UCSD-AML1 (cell line): Measurements from ENCODE around the gene BANP.
A peak's percentile ranks its signal among the peaks of the same experiment; 100 is the strongest.

Experiments
- DNase-seq: peaks from one replicate; lab custom pipeline; 2025; ENCODE audit not compliant: unreplicated experiment; lab: John Stamatoyannopoulos, UW

Gene BANP

DNA sequence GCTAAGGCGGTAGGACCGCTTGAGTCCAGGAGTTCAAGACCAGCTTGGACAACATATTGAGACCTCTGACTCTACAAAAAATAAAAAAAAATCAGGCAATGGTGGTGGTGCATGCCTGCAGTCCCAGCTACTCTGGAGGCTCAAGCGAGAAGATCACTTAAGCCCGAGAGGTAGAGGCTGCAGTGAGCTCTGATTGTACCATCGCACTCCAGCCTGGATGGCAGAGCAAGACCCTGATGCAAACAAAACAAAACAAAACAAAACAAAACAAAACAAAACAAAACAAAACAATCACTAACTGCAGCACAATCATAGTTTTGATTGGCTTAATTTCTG, 2.5 kb upstream of the BANP start:
- DNase-seq = no peak

DNA sequence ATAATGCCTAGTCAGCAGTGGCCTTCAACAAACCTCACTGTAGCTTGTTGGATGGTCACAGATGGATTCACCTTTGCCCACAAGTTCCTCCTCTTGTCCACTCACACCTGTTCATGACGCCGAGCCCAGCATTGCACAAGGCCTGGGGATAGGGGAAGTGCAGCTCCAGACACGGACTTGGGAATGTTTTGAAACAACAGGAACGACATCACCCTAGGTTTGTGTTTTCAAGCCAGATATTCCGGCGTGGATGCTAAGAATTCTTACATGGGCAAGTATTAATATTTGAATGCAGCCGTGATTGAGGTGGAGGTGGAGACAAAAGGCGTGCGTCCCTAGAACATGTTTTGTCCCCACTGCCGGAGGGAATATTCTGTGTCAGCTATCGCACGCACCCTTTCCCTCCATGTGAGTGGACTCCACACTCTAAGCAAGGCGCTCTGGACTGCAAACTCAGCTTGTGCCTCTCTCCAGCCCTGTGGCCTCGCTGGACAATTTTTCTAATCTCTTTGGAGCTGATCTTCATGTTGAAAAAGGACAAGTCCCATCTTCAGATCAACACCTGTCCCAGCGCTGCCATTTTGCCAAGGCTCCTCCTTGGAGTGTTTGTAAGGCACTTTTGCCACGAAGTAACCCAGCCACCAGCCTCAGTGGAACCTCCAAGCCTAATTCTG, 2.0 kb upstream of the BANP start:
- DNase-seq = no peak

DNA sequence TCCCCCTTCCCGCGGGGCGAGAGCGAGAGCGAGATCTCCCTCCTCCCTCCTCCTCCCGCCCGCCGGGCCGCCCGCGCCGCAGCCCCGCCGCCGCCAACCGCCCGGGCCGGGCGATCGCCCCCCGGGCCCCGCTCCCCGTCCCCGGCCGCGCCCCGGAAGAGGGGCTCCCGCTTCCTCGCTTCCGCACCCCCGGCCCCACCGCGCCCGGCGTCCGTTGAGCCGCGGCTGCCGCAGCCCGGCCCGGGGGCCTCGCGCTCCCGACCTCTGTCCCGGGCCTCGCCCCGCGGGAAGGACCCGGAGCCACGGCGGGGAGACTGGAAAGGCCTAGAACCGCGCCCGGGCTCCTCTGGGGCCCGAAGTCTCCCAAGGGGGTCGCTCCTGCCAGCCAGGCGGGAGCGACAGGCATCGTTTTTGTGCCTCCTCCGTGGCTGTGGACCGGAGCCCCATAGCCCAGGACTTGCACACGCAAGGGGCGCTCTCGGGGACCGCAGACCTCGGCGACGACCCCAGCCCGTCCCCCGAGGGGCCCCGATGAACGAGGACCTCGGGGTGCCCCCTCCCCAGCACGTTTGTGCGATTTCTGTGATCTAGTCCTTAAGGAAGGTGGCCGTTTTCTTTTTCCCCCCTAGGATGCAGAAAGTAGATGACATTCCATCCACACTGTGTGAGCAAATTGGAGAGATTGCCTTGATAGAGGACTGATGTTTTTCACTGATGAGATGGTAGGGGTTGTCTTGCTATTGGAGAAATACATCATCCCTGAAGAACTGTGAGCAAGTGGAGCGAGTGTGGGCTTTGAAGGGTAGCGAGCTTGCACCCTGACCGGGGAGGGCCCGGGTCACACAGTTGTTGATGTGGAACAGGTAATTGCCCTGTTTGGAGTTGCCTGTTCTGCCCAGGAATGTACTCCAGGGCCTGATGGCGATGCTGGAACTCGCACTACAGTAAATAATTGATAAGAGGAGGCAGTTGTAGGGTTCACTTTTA, 611 bp downstream of the BANP start:
- DNase-seq = no peak

DNA sequence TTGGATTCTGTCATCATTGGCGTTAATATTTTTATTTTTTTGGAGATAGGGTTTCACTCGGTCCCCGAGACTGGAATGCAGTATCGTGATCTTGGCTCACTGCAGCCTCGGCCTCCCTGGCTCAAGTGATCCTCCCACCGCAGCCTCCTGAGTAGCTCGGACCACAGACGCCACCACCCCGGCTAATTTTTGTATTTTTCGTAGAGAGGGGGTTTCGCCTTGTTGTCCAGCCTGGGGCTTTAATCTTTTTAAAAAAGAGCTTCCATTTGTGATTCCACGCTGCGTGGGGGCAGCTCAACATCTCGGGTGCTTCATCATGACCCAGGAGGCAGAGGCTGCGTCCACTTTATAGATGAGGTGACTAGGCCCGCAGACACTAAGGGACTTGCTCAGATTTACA, 1.5 kb downstream of the BANP start:
- no peak for DNase-seq

DNA sequence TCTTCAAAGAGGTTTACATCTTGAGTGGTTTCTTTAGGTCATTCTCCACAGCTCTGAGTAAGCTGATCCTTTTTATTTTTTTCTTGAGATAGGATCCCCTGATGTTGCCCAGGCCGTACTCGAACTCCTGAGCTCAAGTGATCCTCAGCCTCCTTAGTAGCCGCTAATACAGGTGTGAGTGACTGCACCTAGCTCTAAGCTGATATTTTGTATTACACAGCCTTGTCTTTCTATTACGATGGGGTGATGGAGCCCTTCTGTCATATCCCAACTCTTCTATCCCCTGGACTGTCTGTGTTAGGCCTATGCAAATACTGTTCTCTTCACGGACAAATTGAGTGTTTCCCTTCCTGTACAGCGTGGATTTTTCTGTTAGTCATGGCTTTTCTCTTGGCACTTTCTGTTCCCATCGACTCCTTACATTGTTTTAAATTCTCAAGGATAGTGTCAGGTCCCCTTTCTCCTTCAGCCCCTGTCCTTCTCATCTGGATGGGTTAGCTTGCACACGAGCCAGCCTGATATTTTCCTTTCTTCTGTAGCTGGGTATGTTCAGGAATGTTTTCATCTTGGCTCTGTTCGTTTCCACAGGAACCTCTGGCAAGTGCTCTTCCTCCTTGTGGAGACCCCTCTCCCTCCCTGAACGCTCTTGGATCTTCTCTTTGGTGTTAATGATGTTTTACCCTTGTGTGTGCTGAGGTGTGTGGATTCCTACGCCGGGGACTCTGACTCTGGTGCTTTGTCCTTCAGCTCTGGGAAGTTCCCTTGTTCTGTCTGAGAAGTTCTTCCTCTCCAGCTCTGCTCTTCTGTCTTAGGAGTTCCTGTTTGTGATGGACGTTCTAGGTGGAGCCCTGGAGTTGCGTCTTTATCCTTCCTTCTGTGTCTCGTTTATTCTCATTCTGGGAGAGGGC, 2.3 kb downstream of the BANP start:
- no peak for DNase-seq

DNA sequence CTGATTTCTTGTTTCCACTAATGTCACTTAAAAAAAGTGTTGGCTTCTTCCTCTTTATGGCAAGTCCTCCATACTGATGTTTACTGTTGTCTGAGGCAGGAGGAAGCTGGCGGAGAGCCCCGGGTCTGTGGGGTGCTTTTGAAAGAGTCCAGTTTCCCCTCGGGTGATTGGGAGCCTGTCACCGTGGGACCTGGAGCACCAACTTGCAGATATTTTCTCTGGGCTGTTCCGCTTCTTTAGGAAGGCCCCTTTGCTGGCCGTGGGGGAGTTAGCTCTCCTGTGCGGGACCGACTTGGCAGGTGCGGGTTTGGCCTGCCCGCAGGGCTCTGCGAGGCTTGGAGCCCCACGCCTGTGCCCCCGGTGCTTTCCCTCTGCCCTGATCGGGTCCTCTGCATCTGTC, 3.1 kb downstream of the BANP start:
- no peak for DNase-seq

DNA sequence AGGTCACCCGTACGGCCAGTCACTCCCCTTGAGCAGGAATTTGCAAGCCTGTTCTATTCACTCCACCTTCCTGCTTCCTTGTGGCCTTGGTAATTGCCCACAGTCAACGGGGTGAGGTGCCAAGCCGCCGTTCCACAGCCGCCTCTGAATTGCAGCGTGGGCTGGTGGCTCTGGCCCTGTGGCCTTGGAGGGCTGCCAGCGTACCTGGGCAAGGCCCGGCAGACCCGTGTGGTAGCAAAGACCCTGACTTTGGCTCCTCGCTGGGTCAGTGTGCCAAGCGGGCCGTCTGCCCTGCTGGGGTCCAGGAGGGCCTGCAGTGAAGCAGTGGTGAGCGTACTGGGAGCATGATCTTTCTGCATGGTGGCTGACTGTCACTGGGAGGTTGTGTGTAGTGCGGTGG, 3.6 kb downstream of the BANP start:
- no peak for DNase-seq

DNA sequence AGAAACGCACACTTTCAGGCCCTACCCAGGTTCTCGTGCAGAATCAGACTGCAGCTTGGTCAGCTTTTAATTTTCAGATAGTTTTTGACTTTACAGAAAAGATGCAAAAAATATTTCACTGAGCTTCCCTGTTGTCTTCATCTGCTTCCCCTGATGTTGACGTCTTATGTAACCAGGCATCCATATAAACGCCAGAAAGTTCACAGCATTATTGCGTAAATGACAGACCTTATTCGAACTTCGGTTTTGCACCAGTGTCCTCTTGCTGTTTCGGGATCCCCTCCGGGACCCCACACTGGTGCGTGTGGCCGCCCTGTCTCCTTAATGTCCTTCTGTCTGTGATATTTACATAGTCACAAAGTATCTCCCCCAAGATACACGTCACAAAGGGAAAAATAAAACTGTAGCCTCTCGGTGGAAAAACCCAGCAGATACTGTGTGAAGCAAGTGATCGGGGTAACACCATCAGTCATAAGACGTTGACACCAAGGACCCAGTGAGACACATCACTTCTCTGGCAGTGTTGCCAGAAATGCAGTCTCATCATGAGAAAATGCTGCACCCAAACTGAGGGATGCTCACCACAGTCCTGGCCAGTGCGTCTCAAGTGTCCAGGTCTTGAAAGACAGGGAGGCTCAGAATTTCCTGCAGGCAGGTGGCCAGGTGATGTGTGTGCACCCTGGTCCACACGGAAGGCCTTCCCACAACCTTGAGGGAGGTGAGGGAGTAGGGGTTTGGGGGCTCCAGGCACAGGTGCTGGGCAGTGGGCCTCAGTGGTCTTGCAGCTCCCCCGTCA, 4.3 kb downstream of the BANP start:
- no peak for DNase-seq

DNA sequence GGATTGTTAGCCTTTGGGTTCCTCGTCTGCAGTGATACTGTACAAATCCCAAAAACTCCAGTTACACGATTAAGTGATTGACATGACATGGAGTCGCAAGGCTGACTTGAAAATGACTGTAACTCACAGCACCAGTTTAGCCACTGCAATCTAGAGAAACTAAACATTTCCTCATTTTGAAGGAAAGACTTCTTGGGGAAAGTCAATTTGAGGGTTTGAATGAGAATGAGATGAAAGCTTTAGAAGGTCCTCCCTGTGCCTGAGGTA, 4.8 kb downstream of the BANP start:
- no peak for DNase-seq

DNA sequence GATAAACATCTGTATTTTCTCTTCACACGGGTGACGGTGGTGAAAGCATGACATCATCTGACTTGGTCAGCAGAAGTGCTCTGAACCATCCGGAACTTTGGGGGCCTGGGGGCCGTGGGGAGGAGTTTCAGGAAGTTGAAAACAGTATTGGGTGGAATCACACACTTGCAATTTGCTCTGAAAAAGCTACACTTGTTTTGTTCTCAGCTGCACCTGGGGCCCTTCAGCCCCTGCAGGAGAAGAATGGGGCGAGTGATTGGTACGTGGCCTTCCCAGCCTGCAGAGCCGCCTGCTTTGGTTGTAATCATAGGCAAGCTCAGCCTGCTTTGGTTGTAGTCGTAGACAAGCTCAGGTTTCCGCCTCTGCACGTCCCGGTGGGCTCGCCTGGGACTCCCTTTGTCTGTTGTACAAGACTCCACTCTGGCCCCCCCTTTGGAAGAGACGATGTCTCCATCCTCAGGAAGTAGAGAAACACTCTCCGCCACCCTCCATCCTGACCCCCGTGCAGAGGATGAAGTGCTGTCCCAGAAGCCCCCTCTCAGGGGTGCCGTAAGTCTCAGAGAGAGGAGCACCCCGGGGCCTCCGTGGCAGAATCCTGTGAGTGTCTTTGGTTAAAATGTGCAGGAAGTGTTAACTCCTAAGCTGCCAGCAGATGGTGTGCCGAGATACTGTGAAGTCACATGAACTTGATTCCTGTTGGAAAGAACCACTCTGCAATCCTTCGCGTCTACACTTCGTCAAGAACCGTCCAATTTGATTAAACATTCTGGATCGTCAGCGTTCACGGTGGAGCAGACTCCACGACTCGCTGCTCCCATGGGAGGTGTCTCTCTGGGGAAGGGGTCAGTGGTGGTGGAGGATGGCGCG, 5.4 kb downstream of the BANP start:
- peak; percentile 50 for DNase-seq

DNA sequence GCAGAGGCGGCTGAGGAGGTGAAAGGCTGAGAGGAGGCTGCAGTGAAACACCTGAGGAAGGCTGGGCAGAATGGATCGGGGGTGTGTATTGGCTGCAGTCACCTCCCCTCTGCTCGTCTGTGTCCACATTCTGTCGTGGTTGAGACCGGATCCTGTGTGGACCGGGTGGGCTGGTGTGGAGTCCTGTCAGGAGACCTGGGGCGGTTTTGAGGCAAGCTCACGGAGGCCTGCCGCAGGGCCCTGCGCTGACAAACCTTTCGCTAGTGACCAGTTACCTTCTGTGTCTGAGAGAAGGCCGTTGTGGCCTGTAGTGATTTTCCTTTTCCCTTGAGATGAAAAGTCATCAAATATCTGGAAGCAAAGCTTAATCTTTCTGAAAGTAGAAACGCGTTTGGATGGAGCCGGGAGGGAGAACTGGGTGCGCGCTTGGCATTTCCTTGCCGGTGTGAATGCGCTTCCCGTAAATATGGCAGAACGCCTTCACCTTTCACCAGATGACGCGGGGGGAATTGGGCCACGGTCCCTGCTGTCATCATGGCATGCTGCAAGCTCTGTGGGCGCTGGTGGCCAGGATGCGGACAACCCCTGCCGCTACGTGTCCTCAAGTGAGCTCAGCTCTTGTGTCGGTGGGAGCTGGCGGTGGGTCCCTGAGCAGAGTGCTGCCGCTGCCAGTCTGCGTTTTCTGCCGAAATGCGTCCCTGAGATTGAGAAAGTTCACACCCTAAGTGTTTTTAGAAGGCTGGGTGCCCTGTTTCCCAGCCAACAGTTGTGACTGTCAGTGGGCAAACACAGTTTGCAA, 6.3 kb downstream of the BANP start:
- no peak for DNase-seq

DNA sequence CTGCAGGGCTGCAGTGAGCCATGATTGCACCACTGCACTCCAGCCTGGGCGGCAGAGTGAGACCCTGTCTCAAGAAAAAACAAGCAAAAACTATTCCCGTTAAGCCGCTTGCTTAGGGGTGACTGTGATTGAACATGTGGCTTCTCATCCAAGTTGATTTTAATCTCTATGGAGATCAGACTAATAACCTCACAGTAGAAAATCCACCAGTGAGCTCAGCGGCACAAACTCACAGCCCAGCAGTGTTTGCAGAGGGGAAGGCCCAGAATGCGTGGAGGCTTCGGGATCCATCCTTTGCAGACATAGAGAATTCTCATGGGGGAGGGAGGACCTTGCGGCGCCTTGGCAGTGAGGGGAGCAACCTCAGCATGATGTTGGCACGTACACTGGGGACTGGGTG, 7.4 kb downstream of the BANP start:
- DNase-seq = no peak

DNA sequence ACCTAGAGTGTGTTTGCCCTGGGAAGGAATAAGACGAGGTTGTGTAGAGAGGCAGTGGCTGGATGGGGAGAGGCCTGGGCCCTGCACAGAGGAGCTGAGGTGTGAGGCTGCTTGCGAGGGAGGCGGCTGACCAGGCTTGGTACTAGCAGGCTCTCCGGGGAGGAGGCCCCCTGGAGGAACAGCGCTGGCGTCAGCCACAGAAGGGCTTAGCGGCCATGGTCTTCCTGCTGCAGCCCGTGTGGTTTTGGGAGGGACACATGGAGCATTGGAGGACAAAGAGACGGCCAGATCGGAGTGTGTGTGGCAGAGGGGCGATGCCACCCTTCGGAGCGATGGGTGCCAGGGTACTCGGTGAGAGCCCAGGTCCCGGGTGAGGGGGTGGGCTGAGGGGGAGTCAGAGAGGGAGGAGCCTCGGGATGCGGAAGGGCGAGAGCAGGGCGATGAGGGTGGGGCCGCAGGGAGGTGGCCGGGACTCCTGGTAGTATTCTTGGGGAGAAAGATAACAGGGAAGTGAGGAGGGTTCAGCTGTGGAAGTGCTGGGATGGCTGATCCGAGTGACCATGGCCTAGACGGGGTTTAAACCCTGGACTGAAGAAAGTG, 8.3 kb downstream of the BANP start:
- peak; percentile 27 for DNase-seq

DNA sequence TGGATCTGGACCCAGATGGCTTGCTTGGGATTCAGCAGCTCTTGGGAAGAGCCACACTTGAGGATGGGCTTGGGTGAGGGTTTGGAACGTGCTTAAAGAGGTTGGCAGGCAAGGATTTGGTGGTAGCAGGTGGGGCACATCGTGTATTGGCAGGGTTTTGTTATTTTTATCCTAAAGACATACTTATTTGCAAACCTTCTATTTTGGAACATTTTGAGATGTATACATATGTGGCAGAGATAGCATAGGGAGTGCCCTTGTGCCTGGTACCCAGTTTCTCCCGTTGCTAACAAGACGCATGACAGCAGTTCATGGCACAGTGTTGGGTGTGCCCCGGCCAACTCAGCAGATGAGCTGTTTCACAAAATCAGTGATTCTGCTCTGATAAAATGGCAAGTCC, 9.1 kb downstream of the BANP start:
- DNase-seq = no peak

DNA sequence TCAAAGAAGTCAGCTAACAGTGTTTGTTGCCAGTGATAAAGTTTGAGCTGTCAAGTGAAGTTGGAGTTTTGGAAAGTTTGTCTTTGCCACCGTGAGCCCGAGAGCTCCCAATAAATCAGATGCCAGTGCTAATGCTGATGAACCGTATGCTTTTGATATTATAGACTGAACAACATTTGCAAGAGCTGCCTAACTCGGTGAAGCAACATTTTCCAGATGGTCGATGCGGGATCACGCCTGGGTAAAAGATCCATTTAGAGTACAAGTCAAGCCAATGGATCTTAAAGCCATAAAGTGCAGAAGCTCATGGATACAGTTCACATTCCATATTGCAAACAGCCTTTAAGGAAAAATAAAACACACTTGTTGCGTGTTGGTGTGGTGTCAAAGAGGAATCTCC, 9.6 kb downstream of the BANP start:
- no peak for DNase-seq

DNA sequence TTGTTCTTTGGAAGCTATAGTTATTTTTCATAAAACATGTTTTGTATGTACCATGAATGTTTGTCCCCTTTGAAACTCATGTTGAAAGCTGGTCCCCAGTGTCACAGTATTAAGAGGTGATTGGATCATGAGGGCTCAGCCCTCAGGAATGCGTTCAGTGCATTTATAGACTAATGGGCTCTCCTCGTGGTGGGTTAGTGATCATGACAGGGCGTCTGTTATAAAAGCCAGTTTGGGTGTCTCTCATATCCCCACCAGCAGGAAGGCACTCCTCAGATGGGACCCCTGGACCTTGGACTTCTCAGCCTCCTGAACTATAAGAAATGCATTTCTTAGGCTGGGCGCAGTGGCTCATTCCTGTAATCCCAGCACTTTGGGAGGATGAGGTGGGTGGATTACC, 10.4 kb downstream of the BANP start:
- no peak for DNase-seq

DNA sequence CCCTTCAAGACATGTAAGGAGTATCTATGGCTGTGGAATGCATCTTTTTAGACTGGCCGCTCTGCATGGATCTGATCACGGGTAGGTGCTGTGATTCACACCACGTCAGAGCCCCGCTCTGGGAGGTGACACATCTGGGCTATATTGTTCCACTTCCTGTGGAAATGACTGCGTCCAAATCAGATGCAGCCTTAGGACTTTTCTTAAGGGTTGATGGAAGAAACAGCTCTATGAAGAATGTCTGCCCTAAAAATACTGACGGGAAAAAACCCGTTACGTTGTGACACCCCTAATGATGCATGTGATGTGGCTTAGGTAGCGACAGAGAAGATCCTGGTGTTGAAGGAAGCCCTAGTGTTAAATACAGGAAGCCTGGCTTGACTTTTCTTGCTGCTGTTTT, 12.2 kb downstream of the BANP start:
- DNase-seq = peak; percentile 45

DNA sequence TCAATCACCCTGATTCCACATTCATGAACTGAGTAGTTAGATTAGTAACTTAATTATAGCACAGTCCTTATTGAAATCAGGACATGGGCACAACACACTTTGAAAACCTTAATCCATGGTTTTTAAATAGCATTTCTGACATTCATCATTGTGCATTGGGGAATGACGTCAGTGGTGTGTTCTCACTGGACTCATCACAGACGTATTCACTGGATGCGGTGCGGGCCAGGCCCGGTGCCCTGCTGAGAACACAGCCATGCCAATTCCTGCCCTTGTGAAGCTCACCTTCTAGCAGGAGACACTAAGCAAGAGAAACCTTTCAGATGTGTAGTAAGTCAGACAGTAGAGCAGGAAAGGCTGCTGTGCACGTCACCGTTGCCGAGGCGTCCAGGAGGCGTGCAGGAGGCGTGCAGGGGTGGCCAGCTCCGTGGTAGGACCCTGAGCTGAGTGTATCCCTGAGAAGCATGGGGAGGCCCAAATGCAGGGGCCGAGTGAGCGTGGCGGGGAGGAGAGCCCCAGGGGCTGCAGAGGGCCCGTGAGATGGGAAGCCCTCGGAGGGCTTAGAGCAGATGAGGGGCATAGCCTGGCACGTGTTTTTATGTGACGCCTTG, 12.9 kb downstream of the BANP start:
- no peak for DNase-seq
